GM19395 (cell line): ENCODE data around the gene DLX2.
"Not testable (repeated sequence)": the region's sequence is repeated elsewhere in the genome, so short reads cannot be mapped to it uniquely, and the experiment has no call there.

Experiments
- ATAC-seq: cut with Tn5 transposase; IDR thresholded peaks from one replicate; pipeline ENCODE4 v1.9.1; 2021; ENCODE audit warnings: mild to moderate bottlenecking, moderate library complexity; ENCODE audit not compliant: unreplicated experiment

The DLX2 gene

GRCh38 chr2:172083628-172084394 lies 18.9 kb downstream of the DLX2 start:
- no peak for ATAC-seq

- no peak for ATAC-seq
Observed at GRCh38 chr2:172082944-172083627, 19.6 kb downstream of the DLX2 start.

GRCh38 chr2:172082105-172082943 lies 20.4 kb downstream of the DLX2 start:
- ATAC-seq, result no peak

GRCh38 chr2:172081221-172082022 lies 21.3 kb downstream of the DLX2 start:
- no peak for ATAC-seq

GRCh38 chr2:172080641-172081220 lies 22.0 kb downstream of the DLX2 start:
- ATAC-seq, result no peak

GRCh38 chr2:172079838-172080640 lies 22.7 kb downstream of the DLX2 start:
- ATAC-seq, result no peak

GRCh38 chr2:172079416-172079815 lies 23.3 kb downstream of the DLX2 start:
- no peak for ATAC-seq

GRCh38 chr2:172074254-172074653 lies 28.4 kb downstream of the DLX2 start:
- ATAC-seq, result no peak

- ATAC-seq, result no peak
Observed at GRCh38 chr2:172073518-172073917, 29.2 kb downstream of the DLX2 start.

- no peak for ATAC-seq
Observed at GRCh38 chr2:172072706-172073105, 30.0 kb downstream of the DLX2 start.

- no peak for ATAC-seq
Observed at GRCh38 chr2:172072303-172072702, 30.4 kb downstream of the DLX2 start.

GRCh38 chr2:172070936-172071335 lies 31.8 kb downstream of the DLX2 start:
- no peak for ATAC-seq

GRCh38 chr2:172067905-172068304 lies 34.8 kb downstream of the DLX2 start:
- ATAC-seq, result not testable (repeated sequence)

GRCh38 chr2:172066394-172066886 lies 36.3 kb downstream of the DLX2 start:
- ATAC-seq, result no peak

- no peak for ATAC-seq
Observed at GRCh38 chr2:172065111-172065510, 37.6 kb downstream of the DLX2 start.

- no peak for ATAC-seq
Observed at GRCh38 chr2:172063446-172063845, 39.3 kb downstream of the DLX2 start.

GRCh38 chr2:172062402-172063004 lies 40.2 kb downstream of the DLX2 start:
- no peak for ATAC-seq

GRCh38 chr2:172060118-172060517 lies 42.6 kb downstream of the DLX2 start:
- not testable (repeated sequence) for ATAC-seq

- no peak for ATAC-seq
Observed at GRCh38 chr2:172058660-172059059, 44.0 kb downstream of the DLX2 start.
